ENCODE data around the gene PPP6R3.

The PPP6R3 gene

DNA sequence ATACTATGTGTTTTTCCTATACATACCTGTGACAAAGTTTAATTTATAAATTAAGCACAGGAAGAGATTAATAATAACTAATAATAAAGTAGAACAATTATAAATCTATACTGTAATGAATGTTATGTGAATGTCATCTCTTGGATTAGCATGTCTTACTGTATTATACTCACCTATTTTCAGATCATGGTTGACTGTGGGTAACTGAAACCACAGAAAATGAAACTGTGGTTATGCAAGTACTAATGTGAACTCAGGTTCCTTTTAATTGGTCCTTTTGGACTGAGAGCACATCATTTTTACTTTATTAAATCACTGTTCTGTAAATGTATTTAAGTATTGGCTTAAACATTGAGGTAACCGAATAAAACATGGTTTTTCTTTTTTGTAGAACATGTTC lies 108.8 kb downstream of the PPP6R3 start:
- DNase-seq, result peak; percentile 46

DNA sequence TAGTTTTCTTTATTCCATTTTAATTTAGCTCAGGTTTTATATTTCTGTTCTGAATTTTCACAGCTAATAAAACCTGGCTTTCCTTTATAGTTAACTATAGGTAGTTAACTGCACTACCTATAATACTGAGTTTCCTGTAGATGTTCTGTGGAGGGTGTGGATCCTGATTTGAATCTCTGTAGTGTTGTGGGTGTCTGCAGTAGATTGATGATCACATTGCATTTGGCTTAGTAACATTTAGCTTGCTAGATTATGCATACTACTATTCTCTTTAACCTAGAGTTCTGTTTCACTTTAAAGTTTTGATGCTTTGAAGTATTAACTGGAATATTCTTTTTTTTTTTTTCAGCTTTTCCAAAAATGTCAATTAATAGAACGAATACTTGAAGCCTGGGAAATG lies 110.1 kb downstream of the PPP6R3 start:
- DNase-seq, result no peak

DNA sequence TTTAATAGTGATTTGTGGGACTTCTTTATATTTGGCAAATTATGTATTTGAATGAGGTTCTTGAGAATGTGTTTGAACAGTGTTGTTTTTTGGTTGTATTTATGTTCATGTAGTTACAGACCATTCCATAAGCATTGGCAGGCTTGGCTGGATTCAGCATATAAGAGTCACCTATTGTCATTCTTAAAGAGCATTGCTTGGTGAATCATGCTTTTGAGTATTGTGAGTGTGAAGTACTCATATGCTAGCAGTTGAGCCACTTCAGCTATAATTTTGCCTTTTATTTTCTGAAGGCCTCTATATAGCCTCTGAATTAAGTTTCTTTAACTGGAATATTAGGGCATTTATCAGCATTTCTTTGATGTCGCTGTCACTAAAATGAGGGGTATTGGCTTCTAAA lies 113.8 kb downstream of the PPP6R3 start:
- DNase-seq, result no peak

DNA sequence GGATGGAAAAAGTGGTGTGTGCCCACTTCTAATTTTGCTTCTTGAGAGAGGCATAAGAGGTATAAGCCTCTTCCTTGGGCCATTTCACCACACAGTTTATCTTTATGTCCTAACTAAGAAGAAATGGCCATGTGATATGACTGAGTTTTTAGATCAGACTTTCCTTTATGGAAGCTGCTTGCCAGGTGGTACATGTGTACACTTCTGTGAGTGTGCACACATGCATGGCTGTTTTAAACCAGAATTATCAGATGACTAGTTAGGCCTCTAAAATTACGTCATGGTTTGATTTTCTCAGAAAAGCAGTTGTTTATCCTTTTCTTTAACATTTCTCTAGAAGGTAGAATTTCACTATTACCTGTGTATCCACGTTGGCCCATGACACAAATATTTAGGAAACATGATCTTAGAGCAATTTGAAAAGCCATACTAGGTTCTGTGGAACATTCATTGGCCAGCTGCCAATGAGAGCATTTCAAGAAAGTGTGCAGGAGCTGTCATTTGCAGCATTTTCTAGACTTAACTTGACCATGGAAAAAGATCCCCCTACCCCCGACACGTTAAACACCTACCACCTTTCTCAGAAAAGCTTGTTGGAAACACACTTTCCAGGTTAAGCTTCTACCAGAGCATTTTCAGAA lies 114.6 kb downstream of the PPP6R3 start:
- peak; percentile 9 for DNase-seq

DNA sequence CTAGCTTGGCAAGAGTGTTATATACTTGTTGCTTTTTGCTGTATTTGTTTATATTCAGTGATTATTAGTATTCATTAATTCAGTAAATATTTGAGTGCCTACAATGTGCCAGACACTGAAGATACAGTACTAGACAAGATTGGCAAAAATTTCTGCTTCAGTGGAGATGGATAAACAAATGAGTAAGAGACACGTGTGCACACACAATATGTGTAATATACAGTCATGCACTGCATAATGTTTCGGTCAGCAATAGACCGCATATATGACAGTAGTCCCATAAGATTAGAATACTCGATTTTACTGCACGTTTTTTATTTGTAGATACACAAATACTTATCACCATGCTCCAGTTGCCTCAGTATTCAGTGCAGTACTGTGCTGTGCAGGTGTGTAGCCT lies 118.9 kb downstream of the PPP6R3 start:
- DNase-seq, result no peak

DNA sequence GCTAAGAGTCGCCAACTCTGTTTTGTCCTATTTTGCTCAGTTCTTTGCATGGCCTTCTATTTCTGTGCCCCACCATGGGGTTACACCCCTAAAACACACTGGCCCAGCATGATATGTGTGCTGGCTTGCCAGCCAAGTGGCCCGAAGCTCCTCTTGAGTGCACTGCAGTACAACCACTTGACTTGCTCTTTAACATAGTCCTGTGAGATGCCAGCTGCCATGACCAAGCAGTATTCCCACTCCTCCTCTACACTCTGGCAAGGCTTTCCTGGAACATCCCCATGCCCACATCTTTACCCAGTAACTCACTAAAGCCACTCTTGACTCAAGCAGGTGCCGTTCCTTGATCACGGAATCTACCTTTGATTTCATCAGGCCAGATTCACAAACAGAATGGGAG lies 120.9 kb downstream of the PPP6R3 start:
- no peak for DNase-seq

DNA sequence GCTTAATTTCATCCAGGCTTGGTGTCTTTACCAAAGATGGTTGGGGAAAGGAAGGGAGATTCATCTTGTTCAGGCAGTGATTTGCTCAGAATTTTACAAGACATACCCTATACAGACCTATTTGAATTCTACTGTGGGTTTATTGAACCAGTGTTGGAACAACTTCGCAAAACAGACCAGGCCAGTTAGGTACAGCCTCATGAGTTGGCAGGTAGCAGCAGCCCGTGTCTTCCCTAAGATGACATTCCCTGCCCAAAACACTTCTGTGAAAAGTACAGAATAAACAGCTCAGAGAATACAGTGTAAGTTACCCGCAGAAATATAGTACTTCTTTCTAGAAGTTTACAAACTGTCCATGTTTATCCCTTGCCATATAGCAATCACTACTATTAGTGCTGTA lies 121.3 kb downstream of the PPP6R3 start:
- DNase-seq, result no peak

DNA sequence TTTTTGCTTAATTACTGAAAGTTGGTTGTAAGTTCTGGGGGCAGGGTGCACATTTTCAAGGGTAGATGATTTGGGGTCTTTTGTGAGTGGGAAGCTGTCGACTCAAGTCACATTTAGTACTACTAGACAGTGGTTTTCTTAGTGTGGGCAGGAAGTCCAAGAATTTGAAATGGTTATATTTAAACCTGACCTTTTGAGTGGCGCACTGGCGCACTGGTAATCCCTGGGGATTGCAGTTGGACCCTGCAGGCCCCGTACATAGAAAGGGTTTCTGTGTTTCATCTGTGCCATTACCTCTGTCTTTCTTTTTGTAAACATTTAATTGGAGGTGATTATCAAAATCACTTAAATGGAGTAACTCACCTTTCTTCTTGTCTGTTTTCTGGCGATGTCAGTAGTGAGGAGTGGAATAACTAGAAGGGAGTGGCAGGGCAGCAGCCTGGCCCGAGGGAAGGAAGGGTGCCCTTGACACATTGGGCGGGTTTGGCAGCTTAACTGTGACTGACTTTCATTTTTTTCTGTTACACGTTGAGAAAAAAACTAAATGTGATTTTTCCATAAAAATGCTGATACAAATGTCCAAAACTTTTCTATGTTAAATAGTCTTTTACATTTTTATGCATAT lies 122.0 kb downstream of the PPP6R3 start:
- DNase-seq, result no peak

DNA sequence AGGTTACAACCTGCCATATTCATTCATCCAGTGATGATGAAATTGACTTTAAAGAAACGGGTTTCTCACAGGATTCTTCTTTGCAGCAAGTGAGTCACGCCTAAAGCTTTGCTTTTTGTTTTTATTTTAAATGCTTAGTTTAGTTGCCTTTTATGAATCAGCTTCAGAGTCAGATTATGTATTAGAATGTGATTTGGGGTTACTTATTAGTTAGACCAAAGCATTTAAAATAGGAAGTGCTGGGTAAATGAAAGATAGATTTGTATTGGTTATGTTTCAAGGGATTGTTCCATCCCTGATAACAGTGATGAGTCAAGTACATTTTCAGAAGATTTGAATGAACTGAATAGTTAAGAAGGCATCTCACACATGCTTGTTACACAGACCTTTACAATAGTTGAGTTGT lies 122.5 kb downstream of the PPP6R3 start:
- DNase-seq, result no peak

DNA sequence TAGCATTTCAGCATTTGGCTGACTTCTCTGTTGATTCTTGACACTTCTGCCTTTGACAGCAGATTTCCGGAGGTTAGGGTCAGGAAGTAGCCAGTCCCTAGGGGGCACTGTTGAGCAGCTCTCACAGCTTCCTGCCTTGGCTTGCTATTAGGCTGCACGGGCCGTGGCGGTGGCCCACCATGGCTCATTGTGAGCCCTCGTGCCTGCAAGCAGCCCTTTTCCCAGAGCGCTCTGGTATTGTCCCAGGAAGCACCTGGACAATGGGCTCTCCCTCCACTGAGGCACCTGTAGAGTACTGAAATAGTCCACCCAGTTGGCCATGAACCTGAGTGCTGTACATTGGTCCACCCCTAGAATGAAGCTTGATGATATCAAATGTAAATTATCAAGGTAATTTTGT lies 123.5 kb downstream of the PPP6R3 start:
- DNase-seq, result peak; percentile 47

DNA sequence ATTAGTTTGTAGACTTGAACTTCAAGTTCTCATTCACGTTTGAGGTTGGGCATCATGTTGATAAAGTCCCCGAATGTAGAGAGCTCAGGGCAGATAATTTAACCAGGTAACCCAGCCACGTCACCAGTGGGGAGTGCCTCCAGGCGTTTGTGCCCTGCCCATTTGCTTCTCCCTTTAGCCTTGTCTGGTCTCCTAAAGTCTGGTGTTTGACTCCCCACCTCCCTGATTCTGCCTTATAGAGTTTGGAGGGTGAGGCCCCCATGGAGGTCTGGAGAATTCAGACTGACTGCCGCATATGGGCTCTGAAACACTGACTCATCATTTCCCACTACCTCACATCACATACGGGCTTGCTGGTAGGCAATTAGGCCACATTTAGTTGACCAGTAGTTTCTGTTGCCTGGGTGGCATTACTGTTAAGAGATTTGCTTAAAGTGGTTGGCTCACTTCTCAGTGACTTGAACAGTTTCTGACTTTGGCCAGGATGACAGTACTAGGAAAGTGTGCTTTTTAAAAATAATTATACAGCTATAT lies 124.5 kb downstream of the PPP6R3 start:
- peak; percentile 14 for DNase-seq

DNA sequence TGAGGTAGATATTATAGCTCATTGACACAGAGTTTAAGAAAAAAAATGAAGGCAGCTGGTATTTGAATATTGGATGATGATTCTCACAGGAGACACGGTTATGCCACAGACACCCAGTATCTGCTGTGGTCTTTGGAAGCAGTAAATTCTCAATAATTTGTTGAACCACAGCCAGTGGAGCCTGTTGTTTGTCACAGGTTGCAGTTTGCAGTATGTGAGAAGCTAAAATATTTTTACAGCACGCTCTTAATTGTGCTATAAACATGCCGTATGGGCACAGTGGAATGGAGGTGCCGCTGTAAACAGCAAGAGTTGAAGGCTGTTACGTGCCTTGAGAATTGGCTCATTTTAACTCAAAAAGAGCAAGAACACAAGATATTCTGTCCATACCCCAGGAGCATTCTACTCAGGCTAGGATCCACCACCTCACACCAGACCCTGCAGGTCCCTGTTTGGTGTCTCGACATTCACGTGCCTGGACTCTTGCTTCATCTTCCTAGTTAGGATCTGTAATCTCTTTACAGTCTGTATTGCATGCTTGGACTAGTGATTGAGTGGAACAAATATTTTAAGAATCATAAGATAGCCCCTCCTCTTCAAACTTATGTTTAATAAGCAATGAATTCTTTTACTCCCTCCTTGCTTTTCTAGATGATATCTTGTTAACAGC lies 129.1 kb downstream of the PPP6R3 start:
- no peak for DNase-seq

DNA sequence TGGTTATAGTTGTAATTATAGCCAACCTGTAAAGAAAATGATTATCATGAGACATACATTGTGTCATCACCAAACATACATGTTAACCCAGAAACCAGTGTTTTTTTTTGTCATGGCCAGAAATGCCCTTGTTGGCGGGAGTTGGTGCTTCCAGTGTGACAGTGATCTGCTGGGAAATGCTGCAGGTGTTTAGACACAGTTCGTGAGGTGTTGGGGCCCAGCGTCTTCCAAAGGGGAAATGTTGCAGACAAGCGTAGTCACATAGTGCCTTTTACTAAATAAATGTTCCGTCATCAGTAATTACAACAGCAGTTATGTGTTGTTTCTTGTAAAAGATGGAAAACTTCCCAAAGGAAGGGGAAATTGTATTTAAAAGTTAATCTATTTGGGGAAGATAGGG lies 131.2 kb downstream of the PPP6R3 start:
- no peak for DNase-seq

DNA sequence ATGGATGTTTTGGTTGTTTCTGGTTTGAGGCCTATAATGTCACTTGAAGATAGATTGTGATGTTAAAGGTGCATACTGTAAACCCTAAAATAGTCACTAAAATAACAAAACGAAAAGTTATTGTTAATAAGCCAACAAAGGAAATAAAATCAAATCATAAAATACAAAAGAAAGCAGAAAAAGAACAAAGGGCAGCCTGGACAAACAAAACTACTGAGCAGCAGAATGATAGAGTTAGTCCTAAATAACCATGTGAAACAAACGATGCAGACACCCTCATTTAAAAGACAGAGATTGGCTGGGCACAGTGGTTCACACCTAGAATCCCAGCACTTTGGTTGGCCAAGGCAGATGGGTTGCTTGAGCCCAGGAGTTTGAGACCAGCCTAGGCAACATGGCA lies 132.9 kb downstream of the PPP6R3 start:
- no peak for DNase-seq

DNA sequence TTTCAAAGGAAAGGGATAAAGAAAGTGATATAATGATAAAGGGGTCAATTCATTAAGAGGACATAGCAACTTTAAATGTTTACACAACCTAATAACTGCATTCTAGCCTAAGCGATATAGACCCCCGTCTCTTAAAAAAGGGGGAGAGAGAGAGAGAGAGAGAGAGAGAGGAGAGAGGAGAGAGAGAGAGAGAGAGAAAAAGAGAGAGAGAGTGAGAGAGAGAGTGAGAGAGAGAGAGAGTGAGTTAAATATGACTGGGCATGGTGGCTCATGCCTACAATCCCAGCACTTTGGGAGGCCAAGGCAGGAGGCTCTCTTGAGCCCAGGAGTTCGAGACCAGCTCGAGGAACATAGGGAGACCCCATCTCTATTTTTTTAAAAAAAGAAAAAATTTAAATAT lies 133.6 kb downstream of the PPP6R3 start:
- DNase-seq, result no peak

DNA sequence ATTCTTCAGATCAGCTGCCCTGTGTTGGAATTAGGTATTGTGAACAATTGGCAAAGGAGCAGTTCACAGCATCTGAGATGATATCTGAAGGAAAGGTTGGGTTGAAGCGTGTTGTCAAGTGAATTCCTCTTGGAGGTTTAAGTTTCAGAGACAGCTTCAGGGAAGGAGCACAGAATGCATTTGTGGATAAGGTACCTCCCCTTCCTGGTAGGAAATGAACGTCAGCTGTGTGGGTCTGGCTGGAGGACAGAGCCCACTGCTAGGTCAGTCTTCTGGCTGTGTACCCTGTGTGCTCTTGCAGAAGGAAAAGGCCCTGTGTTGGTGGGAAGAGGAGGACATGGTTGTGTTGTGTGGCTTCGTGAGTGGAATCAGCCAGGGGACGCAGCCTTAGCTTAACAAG lies 135.7 kb downstream of the PPP6R3 start:
- DNase-seq, result no peak

DNA sequence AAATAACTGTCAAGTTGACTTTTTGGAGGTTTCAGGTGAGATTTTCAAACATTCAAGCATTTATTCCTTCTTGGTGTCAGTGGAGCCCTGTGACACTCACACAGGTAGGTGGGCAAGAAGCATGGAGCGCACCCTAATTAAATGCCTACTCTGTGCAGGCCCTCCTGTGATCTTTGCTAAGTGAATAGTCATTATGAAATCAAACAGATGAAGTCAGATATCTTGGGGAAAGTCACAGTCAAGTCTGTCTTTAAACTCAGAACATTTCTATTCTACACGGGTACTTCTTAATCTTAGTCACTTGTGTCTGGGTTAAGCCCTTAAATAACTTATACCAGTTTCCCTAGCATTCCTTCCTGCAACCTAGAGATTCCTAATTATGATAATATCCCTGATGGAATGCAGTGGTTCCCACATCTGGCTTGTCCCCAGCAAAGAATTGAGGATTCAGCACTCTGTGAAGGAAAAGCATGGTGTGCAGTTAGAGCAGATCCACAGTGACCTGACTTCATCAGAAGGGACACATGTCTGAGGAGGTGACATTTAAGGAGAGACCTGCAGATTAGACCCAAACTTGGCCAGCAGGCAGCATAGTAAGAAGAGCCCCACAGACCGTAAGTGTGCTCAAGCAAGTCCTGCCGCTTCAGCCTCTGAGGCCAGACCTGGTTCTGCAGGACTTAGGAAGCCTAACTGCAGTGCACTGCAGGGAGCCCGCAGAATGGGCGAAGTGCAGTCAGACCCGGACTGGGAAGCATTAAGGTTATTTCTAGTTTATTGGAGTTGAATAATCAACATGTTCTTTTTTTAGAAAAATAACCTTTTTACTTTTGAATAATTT lies 138.5 kb downstream of the PPP6R3 start:
- DNase-seq, result peak; percentile 17

DNA sequence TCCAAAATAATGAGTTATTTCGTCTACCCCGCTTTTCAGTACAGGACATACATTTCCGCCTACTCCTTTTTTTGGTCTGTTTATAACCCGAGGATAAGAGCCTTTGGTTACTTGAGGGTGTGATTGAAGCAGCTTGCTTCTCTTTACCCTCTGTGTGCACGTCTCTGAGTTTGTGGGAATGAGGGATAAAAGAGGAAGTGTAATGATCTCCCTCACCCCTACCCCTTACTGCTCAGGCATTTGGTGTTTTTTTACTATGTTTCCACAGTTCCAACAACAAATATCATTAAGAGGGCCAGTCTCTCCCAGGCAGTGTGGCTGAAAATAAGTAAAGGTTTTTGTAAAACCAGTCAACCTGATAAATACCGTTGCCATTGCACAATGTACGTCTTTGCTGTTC lies 140.6 kb downstream of the PPP6R3 start:
- DNase-seq, result no peak

DNA sequence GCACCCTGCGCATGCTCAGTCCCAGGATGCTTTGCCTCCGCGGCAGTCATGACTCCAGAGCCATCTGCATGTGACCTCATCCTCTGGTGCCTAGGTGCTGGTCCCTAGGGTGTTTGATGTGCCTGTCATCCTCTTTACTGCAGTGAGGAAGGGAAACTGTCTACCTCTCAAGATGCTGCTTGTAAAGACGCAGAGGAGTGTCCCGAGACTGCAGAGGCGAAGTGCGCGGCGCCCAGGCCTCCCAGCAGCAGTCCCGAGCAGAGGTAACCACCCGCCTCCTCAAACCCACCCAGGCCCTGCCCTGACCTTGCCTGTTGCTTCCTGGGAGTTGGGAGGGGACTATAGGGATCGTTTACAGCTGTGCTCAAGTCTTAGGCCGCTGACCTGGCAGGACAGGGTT lies 149.2 kb downstream of the PPP6R3 start:
- no peak for DNase-seq

DNA sequence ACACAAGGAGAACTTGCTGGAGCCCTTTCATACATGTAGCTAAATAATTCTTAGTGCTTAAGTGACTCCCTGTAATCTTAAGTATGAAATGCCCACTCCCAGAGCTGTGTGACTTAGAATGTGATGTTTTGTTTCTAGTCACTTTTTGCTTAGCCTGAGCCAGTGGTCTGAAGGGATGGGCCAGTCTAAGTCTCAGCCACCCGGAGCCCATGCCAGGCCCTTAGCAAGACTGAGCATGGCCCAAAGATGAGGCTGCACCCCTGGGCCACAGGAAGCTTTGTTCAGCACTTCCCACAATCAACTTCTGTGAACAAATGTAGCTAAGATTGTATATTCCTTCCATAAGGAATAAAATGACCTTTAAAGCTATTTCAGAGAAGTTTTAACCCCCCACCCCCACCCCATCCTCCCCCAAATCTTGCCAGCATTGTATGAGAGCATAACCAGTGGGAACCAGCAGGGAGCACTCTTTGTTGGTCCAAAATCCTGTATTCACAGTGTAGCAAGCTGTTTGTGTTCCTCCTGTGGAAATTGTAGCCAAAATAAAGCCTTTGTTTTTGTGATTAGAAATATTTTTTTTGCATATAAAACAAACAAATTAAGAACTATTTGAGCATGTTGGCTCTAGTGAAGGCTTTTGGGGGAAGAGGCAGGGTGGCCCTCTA lies 150.0 kb downstream of the PPP6R3 start:
- DNase-seq, result no peak

DNA sequence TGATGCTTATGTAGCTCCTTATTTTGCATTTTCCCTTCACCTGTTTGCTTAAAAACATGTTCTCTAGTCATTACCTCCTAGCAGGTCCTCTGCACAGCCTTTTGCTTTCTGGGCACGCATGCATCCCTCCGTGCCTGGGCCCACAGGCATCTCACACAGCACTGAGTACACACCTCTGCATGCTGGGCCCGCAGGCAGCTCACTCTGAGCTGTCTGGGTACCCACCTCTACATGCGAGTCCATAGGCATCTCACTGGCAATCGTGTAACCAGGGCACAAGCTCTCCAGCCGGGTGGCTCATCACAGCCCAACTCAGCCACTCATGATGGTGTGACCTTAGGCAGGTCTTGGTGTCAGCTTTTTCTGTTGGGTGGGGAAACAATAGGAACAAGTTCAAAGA lies 155.1 kb downstream of the PPP6R3 start:
- no peak for DNase-seq

DNA sequence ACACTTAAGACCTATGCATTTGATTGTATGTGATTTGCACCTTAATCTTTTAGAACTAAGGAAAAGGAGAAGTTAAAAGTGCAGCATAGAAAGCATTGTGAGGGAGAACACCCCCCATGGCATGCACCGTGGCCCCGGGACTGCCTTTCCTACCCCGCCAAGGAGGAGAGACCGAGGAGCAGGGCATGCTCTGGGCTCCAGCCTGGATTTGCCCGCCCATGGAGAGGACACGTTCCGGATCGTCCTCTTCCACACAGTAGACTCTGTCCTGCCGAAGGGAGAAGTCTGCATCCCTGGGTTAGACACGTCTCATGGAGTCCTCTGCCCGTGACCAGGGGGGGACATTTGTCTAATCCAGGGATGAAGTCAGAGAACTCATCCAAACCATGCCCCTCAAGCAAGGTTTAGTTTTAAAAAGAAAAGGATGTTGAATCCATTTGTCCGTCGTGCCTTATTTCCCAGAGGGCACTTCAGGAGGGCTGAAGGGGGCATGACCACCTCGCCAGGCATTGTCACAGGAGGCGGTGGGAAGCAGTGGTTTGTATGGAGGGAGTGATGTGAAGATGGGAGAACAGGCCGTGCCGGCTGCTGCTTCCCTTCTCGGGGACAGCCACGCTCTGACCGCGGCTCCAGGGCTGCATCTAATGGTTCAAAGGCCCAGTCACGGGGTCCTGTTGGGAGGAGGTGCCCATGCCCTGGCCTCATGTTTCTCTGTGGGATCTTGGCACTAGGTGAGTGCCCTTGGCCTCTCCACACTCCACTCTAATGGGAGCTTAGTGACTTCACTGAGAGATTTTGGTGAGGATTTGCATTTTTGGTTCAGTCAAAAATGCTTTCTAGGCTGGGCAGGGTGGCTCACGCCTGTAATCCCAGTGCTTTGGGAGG lies 157.6 kb downstream of the PPP6R3 start:
- DNase-seq, result no peak
